Central memory CD4-positive, alpha-beta T cell (primary cell): ENCODE measurements around the gene TEX38.
A peak's percentile ranks its signal among the peaks of the same experiment; 100 is the strongest.
"Not testable (repeated sequence)": the region's sequence is repeated elsewhere in the genome, so short reads cannot be mapped to it uniquely, and the experiment has no call there.

Experiments
- DNase-seq: peaks from one replicate; pipeline ENCODE4 v3.0.0; 2022

The TEX38 gene

GRCh38 chr1:46656643-46657042 lies 15.0 kb upstream of the TEX38 start:
- DNase-seq, result no peak

GRCh38 chr1:46657775-46658174 lies 13.9 kb upstream of the TEX38 start:
- DNase-seq, result no peak

- DNase-seq, result no peak
Measured at GRCh38 chr1:46659307-46659870, 12.3 kb upstream of the TEX38 start.

- DNase-seq, result not testable (repeated sequence)
Measured at GRCh38 chr1:46660116-46660515, 11.5 kb upstream of the TEX38 start.

GRCh38 chr1:46662919-46663318 lies 8.7 kb upstream of the TEX38 start:
- DNase-seq, result not testable (repeated sequence)

- no peak for DNase-seq
Measured at GRCh38 chr1:46665983-46666382, 5.7 kb upstream of the TEX38 start.

GRCh38 chr1:46667782-46668760 lies 3.6 kb upstream of the TEX38 start, which contains the start of gene ATPAF1:
ATPAF1 (minus strand) TSS chr1:46668364; CDS start chr1:46668322, 42 bp downstream.
- peak; percentile 55 for DNase-seq

- DNase-seq, result no peak
Measured at GRCh38 chr1:46670134-46670533, 1.5 kb upstream of the TEX38 start.

GRCh38 chr1:46672696-46673095 lies 1.0 kb downstream of the TEX38 start:
- no peak for DNase-seq

GRCh38 chr1:46673749-46674182 lies 2.1 kb downstream of the TEX38 start:
- no peak for DNase-seq

GRCh38 chr1:46675549-46676314 lies 4.1 kb downstream of the TEX38 start:
- DNase-seq, result peak; percentile 19

- no peak for DNase-seq
Measured at GRCh38 chr1:46676531-46676930, 4.9 kb downstream of the TEX38 start.

GRCh38 chr1:46677339-46677738 lies 5.7 kb downstream of the TEX38 start:
- no peak for DNase-seq

GRCh38 chr1:46679789-46680573 lies 8.3 kb downstream of the TEX38 start:
- DNase-seq, result no peak

GRCh38 chr1:46681333-46682034 lies 9.8 kb downstream of the TEX38 start:
- no peak for DNase-seq

GRCh38 chr1:46682064-46682463 lies 10.4 kb downstream of the TEX38 start:
- no peak for DNase-seq

- DNase-seq, result no peak
Measured at GRCh38 chr1:46684670-46685069, 13.0 kb downstream of the TEX38 start.

GRCh38 chr1:46686255-46686654 lies 14.6 kb downstream of the TEX38 start:
- DNase-seq, result no peak

GRCh38 chr1:46687093-46687659 lies 15.5 kb downstream of the TEX38 start:
- no peak for DNase-seq

GRCh38 chr1:46687921-46688509 lies 16.4 kb downstream of the TEX38 start:
- DNase-seq, result no peak

GRCh38 chr1:46689356-46689755 lies 17.7 kb downstream of the TEX38 start:
- no peak for DNase-seq
